HG03135 (cell line): ENCODE measurements around the gene CLSTN2.

ENCODE experiments used
- ATAC-seq: cut with Tn5 transposase; IDR thresholded peaks from one replicate; pipeline ENCODE4 v1.9.1; 2021; ENCODE audit warnings: mild to moderate bottlenecking, moderate library complexity; ENCODE audit not compliant: unreplicated experiment

CLSTN2 gene

DNA sequence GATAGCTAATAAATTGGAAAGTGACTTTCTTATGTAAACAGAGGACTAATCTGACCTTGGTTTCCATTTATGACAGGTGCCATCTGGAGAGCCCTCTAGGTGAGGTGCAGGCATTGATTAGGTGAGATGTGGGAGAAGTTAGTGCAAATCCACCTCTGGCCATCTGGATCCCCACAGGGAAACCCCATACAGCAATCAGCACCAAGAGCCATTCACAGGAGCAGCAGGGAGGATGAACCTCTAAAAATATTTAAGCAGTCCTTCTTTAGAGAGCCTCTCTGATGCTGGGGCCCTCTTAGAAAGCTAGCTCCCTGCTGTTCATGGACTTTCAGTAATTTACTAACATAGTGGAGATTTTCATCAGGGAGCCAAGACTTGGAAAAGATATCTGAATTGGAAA is 69.3 kb downstream of the CLSTN2 start:
- no peak for ATAC-seq

DNA sequence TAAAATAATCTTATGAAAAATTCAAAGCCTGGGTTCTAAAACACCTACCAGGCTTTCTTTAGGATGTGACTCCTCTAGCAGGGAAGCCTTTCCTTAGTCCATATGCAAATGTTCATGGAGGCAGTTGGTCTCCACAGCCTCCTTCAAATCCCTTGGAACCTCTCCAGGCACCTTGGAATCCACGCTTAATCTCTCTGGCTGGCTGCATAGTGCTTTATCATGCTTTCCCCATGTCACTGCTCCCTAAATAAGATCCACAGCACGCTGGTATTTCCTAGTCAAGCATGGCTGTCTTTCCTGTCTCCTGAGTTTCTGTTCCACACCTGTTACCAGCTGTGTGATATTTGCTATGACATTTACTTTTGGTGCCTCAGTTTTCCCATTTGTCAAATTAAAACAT is 71.3 kb downstream of the CLSTN2 start:
- no peak for ATAC-seq

DNA sequence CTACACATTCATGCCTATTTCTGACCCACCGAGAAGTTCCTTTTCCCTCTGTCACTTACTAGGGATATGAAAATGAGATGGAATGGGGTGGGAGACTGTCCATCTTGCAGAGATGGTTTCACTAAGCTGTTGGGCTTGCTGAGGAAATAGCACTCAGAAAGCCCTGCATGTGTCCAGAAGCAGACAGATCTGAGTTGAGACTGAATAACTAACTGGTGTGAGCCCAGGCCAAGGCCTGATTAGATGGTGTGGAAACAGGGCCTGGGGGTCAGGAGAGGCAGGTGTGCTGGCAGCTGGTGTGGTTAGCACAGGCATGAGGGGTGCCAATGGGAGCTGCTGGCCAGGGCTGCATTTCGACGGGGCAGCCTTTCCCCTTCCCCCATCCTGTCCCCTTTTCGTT is 72.1 kb downstream of the CLSTN2 start:
- ATAC-seq, result no peak

DNA sequence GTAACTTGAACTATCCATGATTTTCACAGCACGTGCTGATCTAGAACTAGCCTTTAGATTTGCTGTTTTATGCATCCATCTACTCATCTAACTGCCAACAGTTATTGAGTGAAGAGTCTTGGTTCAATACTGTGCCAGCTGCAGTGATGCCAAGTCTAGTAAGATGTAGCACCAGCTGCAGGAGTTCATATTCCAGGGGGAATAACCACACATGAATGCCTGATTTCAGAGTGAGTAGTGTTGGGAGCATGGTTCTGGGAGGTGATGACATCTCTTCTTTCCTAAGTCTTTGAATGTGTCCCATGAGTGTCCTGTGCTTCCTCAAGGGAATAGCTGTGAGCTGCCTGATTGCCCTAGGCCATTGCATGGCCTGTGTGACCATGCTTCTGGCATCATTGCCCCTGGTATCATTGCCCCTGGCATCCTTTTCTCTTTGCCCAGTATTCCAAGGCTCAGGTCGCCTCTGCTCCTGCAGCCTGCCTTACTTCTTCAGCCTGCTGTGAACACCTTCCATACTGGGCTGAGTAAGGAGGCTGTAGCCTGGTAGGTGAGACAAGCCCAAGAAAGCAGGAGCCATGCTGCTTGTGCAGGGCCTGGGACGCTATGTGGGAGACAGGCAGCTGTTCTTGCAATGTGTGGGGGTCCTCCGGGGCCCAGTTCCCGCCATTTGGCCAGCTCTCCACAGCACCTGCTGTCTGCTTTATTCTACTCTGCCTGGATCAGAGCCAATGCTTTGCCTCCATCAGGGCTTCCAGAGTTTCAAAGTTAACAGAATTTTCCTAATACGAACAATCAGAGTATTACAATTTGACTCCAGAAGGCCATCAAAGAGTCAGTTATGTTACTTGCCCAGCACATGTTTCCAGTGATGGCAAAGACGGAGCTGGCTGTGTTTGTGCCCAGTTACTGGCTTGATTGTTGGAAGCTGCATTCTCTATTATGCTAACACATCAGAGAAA is 73.2 kb downstream of the CLSTN2 start:
- no peak for ATAC-seq

DNA sequence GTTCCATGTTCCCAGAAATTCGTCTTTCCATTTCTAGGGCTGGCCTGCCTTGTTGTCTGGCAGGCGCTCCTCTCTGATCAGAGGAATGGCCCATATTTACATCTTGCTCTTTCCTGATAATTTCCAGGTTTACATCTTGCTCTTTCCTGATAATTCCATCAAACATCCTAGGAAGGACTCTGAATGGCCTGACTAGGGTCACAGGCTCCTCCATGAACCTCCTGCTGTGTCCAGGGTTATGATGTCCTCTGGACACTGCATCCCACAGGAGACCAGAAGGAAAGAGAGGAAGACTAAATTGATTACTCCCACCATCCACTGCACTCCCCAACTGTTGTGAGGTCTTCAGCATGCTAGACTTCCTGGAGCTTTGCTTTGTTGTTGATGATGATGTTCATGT is 75.4 kb downstream of the CLSTN2 start:
- no peak for ATAC-seq

DNA sequence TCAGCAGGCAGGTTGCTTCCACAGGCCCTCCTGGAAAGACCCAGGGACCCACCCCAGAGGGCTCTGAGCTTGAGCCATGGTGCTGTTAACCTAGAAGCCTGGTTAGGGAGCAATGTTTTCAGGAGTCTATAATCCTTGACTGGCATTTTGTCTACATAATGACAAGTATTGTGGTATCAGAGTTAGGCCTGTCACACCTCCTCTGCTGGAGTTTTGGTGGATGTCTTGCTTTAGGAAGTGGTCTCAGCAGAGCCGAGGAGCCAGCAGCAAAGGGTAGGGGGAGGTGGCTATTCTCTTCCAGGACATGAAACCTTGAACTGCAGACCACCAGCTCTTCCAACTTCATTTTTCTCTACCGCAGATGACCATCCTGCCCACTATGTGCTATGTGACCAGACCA is 76.1 kb downstream of the CLSTN2 start:
- ATAC-seq, result no peak

DNA sequence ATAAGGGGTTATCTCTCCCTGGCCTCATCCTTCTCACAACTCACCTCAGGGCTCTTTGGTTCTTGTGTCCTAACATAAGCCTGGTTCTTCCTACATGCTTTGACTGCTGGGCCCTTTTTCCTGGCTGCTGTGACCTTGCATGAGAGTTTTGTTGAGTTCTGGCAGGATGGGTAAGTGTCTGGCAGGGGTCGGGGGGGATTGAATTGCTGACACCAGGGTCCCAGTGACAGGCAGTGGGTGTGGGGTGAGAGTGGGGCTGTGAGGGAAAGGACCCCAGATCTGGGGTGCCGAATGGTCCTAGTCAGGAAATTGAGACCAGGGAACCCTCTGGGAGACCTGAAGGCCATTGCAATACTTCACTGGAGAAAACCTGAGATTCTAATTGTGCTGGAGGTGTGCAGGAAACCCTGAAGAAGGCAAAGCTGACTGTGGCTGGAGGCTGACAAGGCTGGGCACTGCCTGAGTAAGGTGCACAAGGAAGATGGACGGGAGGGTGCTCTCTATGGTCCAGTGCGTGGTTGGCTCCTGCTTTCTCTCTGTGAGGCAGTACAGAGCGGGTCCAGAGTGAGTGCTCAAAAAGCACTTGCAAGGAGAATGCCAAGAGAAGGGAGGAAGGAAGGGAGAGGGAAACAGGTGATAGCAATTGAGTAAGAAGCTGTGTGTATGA is 76.8 kb downstream of the CLSTN2 start:
- no peak for ATAC-seq

DNA sequence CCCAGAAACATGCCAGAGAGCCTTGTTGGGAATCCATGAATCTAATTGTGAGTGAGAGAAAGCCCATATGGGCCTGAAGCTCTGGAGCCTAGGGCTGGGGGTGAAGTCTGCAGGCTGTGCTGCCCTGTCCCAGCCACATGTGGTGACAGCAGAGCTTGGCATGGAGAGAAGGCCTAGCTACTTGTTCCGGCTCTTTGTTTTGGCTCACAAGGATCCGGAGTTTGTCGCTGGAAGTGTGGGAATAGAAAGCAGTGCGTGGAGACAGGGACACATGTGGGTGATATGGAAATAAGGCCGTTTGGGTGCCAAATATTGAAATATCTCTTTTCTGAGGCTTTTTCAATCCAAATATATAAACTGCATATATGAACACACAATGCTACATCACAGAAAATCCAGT is 78.2 kb downstream of the CLSTN2 start:
- ATAC-seq, result no peak

DNA sequence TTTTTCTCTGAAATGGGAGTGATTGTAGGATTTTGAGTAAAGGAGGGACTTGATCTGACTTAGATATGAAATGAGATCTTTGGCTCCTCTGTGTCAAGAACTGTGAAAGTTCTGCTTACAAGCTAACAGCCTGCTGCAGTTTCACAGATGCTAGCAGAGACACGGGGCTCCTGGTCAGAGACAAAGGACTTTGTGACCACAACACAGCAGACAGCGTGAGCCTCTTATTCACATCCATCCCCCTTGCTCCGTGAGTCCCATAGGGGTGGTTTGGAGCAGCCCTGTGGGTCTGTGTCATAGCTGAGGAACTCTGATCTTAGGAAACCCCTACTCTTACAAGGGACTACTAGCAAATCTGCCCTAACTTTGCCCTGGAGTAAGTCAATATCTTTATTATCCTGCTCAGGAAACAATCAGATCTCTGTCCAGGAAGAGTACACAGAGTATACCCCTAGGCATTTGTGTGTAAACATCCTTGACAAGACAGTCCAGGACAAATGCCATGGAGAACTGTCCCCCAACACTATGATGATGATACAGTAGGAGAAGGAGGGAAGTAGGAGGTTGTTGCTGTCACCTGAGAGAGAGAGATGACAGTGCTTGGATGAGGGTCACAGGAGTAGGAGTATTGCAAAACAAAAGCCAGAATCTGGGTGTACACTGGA is 80.0 kb downstream of the CLSTN2 start:
- no peak for ATAC-seq

DNA sequence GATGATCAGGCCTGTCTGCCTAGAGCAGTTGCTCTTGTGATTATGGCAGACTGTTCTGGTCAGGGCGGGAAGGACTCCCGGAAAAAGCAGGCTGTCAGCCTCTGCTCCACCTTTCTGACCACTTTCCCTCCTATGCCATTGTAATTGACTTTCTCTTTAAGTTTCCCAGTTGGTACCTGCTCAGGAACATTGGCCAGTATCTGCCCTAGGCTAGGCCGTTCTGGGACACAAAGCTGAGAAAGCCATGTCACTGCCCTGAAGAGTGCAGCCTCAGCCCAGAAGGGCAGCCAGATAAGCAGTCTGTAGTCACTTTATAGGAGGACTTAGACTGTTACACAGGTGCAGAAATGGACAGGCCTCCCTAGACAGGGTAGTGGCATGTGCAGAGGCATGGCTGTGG is 80.8 kb downstream of the CLSTN2 start:
- ATAC-seq, result no peak

DNA sequence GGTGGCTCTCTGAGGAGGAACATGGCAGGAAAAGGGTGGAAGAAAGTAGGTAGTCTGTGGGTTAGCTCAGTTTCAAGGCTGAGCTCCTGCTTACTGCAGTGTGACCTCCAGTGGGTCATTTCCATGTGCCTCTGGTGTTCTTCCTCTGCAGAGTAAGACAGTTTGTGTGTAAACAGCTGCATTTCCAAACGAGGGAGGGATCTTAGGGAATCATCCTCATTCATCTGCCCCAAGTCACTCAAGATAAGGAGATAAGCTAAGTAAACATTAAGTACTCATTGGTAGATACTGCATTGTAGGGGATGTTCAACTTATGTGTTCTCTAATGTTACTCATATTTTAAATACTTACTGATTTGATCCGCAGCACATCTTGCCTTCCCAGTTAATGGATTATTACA is 83.6 kb downstream of the CLSTN2 start:
- no peak for ATAC-seq

DNA sequence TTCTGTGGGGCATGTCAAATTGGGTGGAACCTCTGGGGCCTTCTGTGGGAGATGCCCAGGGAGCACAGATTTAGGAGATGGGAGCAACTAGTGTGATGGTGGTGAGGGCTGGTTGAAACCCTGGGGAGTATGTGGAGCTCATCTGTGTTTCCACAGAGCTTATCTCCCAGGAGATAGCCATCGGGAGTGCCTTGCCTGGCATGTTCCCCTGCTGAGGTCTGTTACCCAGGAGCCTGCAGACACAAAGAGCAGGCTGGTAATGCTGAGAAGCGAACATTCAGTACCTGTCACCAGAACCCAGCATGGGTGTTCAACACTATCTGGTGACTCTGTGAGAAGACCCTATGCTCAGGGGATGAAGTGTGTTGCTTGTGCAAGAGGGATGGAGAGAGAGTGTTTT is 85.0 kb downstream of the CLSTN2 start:
- no peak for ATAC-seq

DNA sequence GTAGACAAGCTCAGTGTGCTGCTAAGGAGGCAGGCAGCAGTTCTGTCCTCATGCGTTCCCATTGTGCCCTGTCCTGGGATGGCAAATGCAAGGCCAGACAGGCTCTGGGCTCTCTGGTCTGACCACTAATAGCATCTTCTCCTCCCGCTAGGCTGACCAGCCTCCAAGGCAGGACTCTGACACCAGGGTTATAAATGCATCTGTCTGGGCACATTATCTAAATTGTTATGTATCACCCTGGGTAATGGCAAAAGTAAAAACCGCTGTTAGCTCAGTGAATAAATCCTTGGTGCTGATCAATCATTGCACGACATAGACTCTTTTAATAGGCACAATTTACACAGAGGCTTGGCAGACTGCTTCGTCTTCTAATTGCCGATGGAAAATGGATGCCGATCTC is 85.6 kb downstream of the CLSTN2 start:
- ATAC-seq, result no peak

DNA sequence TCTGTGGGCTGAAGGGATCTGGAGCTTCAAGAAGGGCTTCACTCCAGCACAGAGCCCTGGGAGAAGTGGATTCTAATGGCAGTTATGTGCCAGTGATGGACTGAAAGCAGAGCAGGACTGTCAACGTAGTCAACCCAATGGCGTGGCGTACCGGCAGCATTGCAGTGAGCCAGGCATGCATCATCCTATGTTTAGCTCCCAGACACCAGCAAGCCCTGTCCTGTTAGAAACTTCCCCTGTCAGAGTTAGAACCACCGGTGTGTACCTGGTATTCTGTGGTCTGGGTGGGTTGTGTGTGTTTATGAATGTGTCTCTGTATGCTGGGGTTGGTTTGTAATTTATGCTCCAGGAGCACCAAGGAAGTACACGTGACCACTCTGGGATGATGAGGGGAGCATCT is 86.3 kb downstream of the CLSTN2 start:
- ATAC-seq, result no peak

DNA sequence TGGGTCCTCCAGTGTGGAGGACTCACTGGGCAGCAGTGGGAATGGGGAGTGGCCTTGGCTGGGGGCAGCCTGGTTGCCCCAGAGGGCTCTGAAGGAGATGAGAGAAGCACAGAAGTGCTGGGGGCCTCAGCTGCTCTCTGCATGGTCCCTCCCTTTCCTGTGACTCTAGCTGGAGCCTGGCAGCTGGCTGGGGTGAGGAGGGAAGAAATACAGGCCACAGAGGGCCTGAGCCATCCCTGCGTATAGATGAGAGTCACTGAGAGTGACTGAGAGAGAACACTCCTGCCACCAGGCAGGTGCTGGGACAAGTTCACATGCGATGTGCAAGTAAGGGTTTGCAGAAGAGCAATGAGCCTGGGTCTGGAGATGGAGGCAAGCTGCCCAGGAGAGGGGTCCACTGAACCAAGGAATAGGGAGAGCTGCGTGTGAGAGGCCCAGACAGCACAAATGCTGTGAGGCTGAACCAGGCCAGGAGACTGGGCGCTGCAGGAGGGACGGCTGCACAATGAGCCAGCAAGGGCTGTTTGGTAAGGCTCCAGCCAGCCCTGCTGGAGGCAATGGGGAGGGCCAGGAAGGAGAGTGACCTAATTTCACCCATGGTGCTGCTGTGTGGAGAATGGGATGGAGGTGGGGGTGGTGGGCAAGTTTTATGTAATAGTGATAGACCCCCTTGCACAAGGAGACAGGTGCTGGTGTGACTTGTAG is 87.2 kb downstream of the CLSTN2 start:
- no peak for ATAC-seq

DNA sequence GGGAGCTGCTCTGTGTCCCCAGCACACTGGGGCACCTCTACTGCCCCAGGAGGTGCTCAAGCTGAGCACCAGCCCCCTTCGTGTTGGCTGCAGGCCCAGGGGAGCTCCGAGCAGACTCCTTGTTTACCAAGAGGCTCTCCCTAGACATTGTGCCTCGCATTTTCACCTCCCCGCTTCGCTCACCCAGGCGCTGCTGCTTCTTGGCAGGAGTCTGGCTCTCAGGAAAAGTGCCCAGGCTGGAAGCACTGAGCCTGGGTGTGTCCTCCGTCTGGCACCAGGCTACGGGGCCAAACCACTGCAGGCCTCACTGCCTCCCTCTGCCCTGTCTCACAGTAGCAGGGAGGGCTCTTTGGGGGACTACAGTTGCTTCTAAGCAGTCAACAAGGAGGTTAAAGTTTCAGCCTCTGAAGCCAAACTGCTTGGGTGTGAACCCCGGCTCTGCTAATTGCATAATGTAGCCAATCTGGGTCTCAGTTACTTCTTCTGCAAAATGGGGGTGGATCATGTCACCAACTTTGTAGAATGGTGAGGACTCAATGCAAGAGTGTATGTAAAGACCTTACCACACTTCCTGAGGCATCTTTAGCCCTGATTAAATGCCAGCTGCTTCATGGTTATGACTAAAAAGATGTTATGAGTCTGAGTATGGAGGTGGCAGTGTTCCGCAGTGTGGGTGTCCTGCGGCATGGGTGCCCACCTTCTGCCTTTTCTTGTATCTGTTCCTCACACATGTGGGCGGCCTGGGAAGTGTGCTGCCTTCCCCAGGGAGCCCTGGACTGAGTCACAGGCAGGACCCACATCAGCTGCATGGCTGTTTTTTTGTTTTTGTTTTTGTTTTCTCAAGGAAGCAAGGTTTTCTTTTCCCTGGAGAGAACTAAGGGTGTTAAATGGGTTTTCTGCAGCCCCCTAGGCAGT is 88.9 kb downstream of the CLSTN2 start:
- no peak for ATAC-seq

DNA sequence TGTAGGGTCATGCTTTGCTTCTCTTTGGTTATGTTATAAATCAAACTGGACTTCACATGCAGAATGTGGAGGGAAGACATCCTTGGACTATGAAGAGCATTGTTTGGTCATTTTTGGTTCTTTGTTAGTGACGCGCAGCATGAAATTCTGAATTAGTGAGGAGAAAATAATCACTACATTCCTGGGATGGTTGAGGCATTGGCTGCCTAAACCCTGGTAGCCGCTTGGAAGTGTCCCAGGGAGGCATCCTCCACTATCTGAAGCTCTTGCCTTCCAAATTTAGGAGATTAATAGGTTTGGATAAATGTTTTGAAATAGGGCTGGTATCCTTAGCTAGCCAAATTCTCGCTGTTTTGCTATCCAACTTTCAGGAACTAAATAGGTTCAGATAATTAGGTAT is 96.2 kb downstream of the CLSTN2 start:
- no peak for ATAC-seq

DNA sequence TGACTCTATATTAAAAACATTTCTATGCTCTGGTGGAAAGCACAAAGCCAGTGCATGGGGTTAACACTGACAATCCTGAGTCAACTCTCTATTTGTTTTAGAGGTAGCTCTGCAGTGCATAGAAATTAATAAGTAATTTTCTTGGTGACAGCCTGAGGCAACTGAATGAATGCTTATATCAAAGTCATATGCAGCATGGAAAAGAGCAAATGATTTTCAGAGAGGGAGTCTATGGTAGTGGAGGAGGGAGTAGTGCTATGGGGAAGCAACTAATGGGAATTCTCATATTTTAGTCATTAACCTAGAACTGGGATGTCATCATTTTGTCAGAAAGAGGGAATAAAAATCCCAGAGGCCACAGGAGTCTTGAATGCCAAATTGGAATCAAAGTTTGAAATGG is 99.1 kb downstream of the CLSTN2 start:
- ATAC-seq, result no peak

DNA sequence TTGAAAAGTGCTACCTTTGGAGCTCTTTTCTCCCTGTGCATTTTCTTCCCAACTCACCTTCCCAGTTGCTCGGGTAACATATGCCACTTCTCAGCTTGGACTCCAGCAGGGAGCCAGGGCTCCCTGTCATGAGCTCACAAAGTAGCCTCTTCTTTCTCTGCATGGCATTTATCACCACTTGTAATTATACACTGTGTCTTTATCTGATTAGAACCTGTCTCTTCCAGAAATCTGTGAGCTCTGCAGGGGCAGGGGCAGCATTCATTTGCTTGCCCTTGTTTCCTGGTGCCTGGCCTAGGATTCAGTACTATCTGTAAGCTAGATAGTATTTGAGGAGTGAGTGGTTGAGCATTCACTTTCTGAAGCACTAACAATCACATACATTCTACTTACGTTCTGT is 100.9 kb downstream of the CLSTN2 start:
- ATAC-seq, result no peak

DNA sequence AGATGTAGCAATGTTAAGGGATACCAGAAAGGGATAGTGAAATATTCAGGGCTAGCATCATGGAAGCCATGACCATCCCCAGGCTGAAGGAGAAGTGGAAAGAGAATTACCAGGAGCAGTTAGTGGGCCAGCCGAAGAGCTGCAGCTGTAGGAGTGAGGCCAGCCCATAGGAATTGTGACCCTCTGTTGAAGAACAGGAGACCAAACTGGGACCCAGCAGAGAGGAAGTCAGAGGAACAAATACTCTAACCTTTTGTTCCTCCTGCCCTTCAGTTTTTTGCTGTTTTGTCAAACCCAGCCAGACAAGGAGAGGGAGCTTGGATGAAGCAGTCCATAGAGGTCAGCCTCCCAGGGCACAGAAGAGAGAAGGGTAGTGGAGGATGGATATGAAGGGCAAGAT is 115.4 kb downstream of the CLSTN2 start:
- ATAC-seq, result no peak
